Mesendoderm (in vitro differentiated cells): ENCODE results near the gene MON1A.

Experiments used
- DNase-seq: peaks from one replicate; pipeline ENCODE4 v3.0.0; 2013
- H2AK5ac ChIP-seq: 2 replicates; pipeline ENCODE4 v1.6.1; 2013; ENCODE audit warnings: low read length, inconsistent platforms
- H2BK120ac ChIP-seq: 2 replicates; pipeline ENCODE4 v1.6.1; 2013; ENCODE audit warnings: low read depth, mild to moderate bottlenecking, low read length, moderate library complexity, mixed read lengths
- H2BK15ac ChIP-seq: replicated peaks from 2 replicates; pipeline ENCODE4 v1.6.1; 2013; ENCODE audit warnings: low read depth, mild to moderate bottlenecking, moderate library complexity
- H2BK5ac ChIP-seq: 2 replicates; pipeline ENCODE4 v1.6.1; 2013; ENCODE audit warnings: low read length, inconsistent platforms
- H3K18ac ChIP-seq: 2 replicates; pipeline ENCODE4 v1.6.1; 2013; ENCODE audit warnings: mild to moderate bottlenecking, low read length, mixed read lengths
- H3K23ac ChIP-seq: one replicate; pipeline ENCODE4 v1.6.1; 2013; ENCODE audit warnings: low read length
- H3K27ac ChIP-seq: 2 replicates; pipeline ENCODE4 v1.5.1; 2013; ENCODE audit warnings: low read depth, mild to moderate bottlenecking, inconsistent platforms, low read length, moderate library complexity
- H3K27me3 ChIP-seq: 2 replicates; pipeline ENCODE4 v1.6.1; 2013; ENCODE audit warnings: low read length, control low read depth, mild to moderate bottlenecking, inconsistent platforms; ENCODE audit not compliant: insufficient read depth, poor library complexity
- H3K36me3 ChIP-seq: 2 replicates; pipeline ENCODE4 v1.6.1; 2013; ENCODE audit warnings: low read length, inconsistent platforms; ENCODE audit not compliant: control insufficient read depth, insufficient read depth
- H3K4ac ChIP-seq: one replicate; pipeline ENCODE4 v1.6.1; 2013; ENCODE audit warnings: low read depth, mild to moderate bottlenecking, low read length, moderate library complexity
- H3K4me1 ChIP-seq: 2 replicates; pipeline ENCODE4 v1.6.1; 2013; ENCODE audit warnings: low read depth, low read length, inconsistent platforms; ENCODE audit not compliant: control insufficient read depth
- H3K4me2 ChIP-seq: 2 replicates; pipeline ENCODE4 v1.6.1; 2013; ENCODE audit warnings: low read length
- H3K4me3 ChIP-seq: 2 replicates; pipeline ENCODE4 v1.5.1; 2013; ENCODE audit warnings: mild to moderate bottlenecking, low read length
- H3K56ac ChIP-seq: one replicate; pipeline ENCODE4 v1.6.1; 2013; ENCODE audit warnings: low read length
- H3K79me1 ChIP-seq: 2 replicates; pipeline ENCODE4 v1.6.1; 2013; ENCODE audit warnings: low read length, inconsistent platforms
- H3K79me2 ChIP-seq: 2 replicates; pipeline ENCODE4 v1.6.1; 2013; ENCODE audit warnings: mild to moderate bottlenecking, low read length; ENCODE audit not compliant: control insufficient read depth, insufficient read depth
- H3K9ac ChIP-seq: 2 replicates; pipeline ENCODE4 v1.6.1; 2013; ENCODE audit warnings: low read length, inconsistent platforms
- H4K5ac ChIP-seq: one replicate; pipeline ENCODE4 v1.6.1; 2013; ENCODE audit warnings: low read length
- H4K8ac ChIP-seq: one replicate; pipeline ENCODE4 v1.6.1; 2013; ENCODE audit warnings: low read depth, mild to moderate bottlenecking, control low read depth, low read length, moderate library complexity
- WGBS: extraction: QIAGEN DNeasy Blood & Tissue Kit; methylation state at CpG from one replicate; pipeline ENCODE4 v1.1.7; 2013; ENCODE audit warnings: low lambda C conversion rate, missing lambda C conversion rate; ENCODE audit not compliant: insufficient coverage; ENCODE audit errors: extremely low coverage; 5-methylcytosine and 5-hydroxymethylcytosine counted together

The MON1A gene

GRCh38 chr3:49902511-49903345 is 26.9 kb downstream of the MON1A start:
- no peak overlapping the region for H2AK5ac ChIP-seq
- H3K27me3 ChIP-seq = no peaks in the 10 kb centered on the region
- no peak overlapping the region for H2BK120ac ChIP-seq
- peak overlapping the region; percentile 81 for H3K56ac ChIP-seq
- H3K79me2 ChIP-seq = no peaks in the 10 kb centered on the region
- WGBS = no CpG with 5 or more reads among the region's 44 CpGs
- H3K4me2 ChIP-seq = no peak overlapping the region
- no peak overlapping the region for H4K5ac ChIP-seq
- no peak for DNase-seq
- H2BK15ac ChIP-seq = no peak overlapping the region
- H4K8ac ChIP-seq = no peak overlapping the region
- H3K18ac ChIP-seq = no peak overlapping the region
- no peak overlapping the region for H3K4me3 ChIP-seq
- peaks cover 2% of the 10 kb centered on the region for H3K4me1 ChIP-seq
- H3K23ac ChIP-seq = no peak overlapping the region
- peak overlapping the region; percentile 46 for H3K9ac ChIP-seq
- no peaks in the 10 kb centered on the region for H3K36me3 ChIP-seq
- no peaks in the 10 kb centered on the region for H3K79me1 ChIP-seq
- H3K27ac ChIP-seq = no peak overlapping the region
- no peak overlapping the region for H3K4ac ChIP-seq
- H2BK5ac ChIP-seq = no peak overlapping the region

GRCh38 chr3:49901366-49902339 is 28.0 kb downstream of the MON1A start:
- Histone ChIP-seq H3K56ac (no peak overlapping the region), H3K4me1 (peaks cover 2% of the 10 kb centered on the region), H4K8ac (no peak overlapping the region), H3K27ac (no peak overlapping the region), H2BK120ac (no peak overlapping the region), H3K18ac (no peak overlapping the region), H3K36me3 (no peaks in the 10 kb centered on the region), H3K23ac (no peak overlapping the region), H3K79me1 (no peaks in the 10 kb centered on the region), H3K4me3 (no peak overlapping the region), H4K5ac (no peak overlapping the region), H2BK5ac (no peak overlapping the region), H3K79me2 (no peaks in the 10 kb centered on the region), H2BK15ac (no peak overlapping the region), H3K4me2 (no peak overlapping the region), H2AK5ac (no peak overlapping the region), H3K27me3 (no peaks in the 10 kb centered on the region), H3K9ac (no peak overlapping the region), H3K4ac (no peak overlapping the region)
- WGBS = no CpG with 5 or more reads among the region's 11 CpGs
- DNase-seq = no peak

DNA sequence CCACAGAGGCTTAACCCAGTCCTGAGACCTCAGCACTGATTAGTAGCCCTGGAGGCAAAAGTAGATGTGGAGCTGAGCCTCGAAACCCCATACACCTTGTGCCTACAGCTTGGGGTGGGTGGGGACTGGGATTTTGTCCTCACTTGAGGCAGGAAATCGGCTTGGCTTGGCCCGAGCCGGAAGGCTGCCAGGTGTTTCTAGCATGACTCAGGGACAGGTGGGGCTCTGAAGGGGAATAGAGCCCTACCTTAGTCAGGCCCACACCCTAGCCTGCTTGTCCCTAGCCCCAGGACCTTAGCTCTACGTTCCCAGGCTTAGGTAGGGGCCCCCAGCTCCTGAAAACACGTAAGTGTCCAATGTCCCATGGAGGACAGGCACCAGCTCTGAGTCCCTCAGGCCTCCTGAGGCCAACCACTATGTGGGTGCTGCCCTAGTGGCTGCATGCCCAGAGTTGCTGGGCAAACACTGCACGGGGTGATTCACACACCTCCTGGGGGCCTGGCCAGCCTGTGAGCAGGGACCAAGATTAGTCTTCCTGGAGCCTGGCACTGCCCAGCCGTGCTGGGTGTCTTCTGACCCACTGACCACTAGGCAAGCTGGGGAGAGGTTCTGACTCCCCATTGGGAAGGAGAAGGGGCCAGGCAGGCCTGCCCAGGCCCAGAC is 29.0 kb downstream of the MON1A start:
- Histone ChIP-seq H4K8ac (no peak overlapping the region), H3K9ac (no peak overlapping the region), H2BK5ac (no peak overlapping the region), H3K4me2 (no peak overlapping the region), H3K79me2 (no peaks in the 10 kb centered on the region), H2BK120ac (no peak overlapping the region), H3K23ac (no peak overlapping the region), H2BK15ac (no peak overlapping the region), H3K79me1 (no peaks in the 10 kb centered on the region), H3K18ac (no peak overlapping the region), H3K36me3 (no peaks in the 10 kb centered on the region), H3K4me3 (no peak overlapping the region), H3K4ac (no peak overlapping the region), H2AK5ac (no peak overlapping the region), H3K4me1 (peaks cover 2% of the 10 kb centered on the region), H3K27me3 (no peaks in the 10 kb centered on the region), H3K56ac (no peak overlapping the region), H3K27ac (no peak overlapping the region), H4K5ac (no peak overlapping the region)
- DNase-seq = no peak
- no CpG with 5 or more reads among the region's 8 CpGs for WGBS

DNA sequence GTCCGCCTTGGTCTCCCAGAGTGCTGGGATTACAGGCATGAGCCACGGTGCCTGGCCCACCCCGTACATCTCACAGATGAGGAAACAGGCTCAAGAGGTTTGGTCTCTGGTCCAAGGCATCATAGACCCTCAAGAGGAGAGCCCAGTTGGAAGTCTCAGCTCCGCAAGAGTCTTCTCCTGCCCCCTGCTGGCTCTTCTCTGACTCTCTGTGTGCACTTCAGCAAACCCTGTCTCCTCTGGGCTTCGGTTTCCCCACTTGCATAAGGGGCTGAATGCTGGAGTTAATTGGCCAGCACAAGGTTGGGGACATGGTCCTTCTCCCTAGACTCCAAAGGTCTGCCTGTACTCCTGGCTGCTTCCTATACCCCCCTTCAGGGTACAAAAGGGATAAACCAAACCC is 29.8 kb downstream of the MON1A start:
- no peak overlapping the region for H3K27ac ChIP-seq
- H4K8ac ChIP-seq = no peak overlapping the region
- no peak overlapping the region for H3K4ac ChIP-seq
- H3K56ac ChIP-seq = no peak overlapping the region
- H3K79me1 ChIP-seq = no peaks in the 10 kb centered on the region
- H3K9ac ChIP-seq = no peak overlapping the region
- H2BK15ac ChIP-seq = no peak overlapping the region
- no peaks in the 10 kb centered on the region for H3K36me3 ChIP-seq
- H2AK5ac ChIP-seq = no peak overlapping the region
- no peak overlapping the region for H2BK120ac ChIP-seq
- DNase-seq = peak; percentile 70
- WGBS = no CpG with 5 or more reads among the region's 5 CpGs
- H3K4me2 ChIP-seq = no peak overlapping the region
- no peak overlapping the region for H4K5ac ChIP-seq
- H2BK5ac ChIP-seq = no peak overlapping the region
- H3K4me3 ChIP-seq = no peak overlapping the region
- no peak overlapping the region for H3K23ac ChIP-seq
- no peaks in the 10 kb centered on the region for H3K27me3 ChIP-seq
- H3K18ac ChIP-seq = no peak overlapping the region
- H3K4me1 ChIP-seq = peaks cover 2% of the 10 kb centered on the region
- H3K79me2 ChIP-seq = no peaks in the 10 kb centered on the region

DNA sequence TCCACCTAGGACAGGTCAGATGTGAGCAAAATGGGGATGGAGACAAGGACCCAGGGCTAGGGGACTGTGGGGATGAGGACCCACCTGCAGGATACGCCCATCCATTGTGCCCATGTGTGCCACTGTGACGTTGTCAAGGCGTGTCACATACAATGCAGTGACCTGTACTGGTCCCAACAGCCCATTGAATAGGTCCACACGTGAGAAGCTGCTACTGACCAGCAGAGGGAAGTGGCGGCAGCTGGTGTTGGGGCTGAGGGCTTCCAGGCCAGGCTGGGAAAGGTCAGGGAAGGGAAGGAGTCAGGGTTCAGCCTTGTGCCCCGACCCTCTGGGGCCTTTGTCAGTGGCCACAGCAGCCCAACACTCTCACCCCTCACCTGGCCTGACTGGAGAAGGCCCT is 30.6 kb downstream of the MON1A start:
- WGBS = no CpG with 5 or more reads among the region's 6 CpGs
- H3K9ac ChIP-seq = no peak overlapping the region

More for the DNA sequence above, 30.6 kb downstream of the MON1A start:
- H3K27me3 ChIP-seq = no peaks in the 10 kb centered on the region
- no peak overlapping the region for H2BK120ac ChIP-seq
- H3K27ac ChIP-seq = no peak overlapping the region
- no peak overlapping the region for H3K4me2 ChIP-seq
- no peak for DNase-seq
- no peaks in the 10 kb centered on the region for H3K36me3 ChIP-seq
- H4K5ac ChIP-seq = no peak overlapping the region
- H3K4me1 ChIP-seq = peaks cover under 1% of the 10 kb centered on the region
- no peak overlapping the region for H2AK5ac ChIP-seq
- no peak overlapping the region for H3K18ac ChIP-seq
- H3K79me2 ChIP-seq = no peaks in the 10 kb centered on the region
- H3K56ac ChIP-seq = peak overlapping the region; percentile 28
- no peak overlapping the region for H2BK15ac ChIP-seq
- H3K4ac ChIP-seq = no peak overlapping the region
- H4K8ac ChIP-seq = no peak overlapping the region
- H3K79me1 ChIP-seq = no peaks in the 10 kb centered on the region
- no peak overlapping the region for H3K23ac ChIP-seq
- no peak overlapping the region for H2BK5ac ChIP-seq
- H3K4me3 ChIP-seq = no peak overlapping the region
